Hematopoietic multipotent progenitor cell treated with erythropoietin and hydrocortisone succinate and interleukin-3 and kit ligand, for 4 days (in vitro differentiated cells): ENCODE results near the gene LLPH.

ENCODE experiments used
- DNase-seq: peaks from one replicate; pipeline ENCODE4 v3.0.0-alpha.2; 2015

Gene LLPH

GRCh38 chr12:66141299-66141698, 10.7 kb upstream of the LLPH start:
- DNase-seq = no peak

DNA sequence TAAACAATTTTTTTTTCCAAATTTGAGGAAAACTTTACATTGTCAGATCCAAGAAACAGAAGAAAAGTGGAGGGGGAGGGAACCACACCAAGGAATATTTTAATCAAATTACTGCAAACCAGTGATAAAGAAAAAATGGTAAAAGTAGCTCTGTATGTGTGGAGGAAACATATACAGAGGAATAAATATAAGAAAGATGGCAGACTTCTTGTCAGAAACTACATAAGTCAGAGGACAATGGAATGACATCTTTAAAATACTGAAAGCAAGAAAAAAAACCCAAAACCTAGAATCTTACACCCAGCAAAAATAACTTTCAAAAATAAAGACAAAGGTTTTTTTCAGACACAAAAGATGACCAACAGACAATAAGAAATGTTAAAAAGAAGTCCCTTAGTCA, 10.2 kb upstream of the LLPH start:
- peak; percentile 56 for DNase-seq

DNA sequence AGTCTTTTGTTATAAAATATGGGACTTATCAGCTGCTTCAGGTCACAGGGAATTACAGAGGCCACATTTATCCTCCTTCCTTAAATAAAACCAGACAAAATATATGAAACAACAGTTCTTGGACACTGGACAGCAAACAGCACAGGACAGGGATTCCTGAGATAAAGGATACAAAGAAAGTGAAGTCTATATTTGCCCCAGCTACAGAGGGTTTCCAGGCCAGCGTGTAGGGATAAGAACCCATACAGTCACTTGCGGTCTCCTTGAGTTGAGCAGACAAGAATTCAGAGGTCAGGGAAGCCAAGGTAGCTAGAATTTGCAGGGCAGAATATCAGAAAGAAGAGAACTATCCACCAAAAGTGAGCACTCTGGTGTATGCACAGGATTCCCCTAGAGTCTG, 8.8 kb upstream of the LLPH start:
- DNase-seq = no peak

GRCh38 chr12:66137937-66138336, 7.4 kb upstream of the LLPH start:
- DNase-seq = no peak

DNA sequence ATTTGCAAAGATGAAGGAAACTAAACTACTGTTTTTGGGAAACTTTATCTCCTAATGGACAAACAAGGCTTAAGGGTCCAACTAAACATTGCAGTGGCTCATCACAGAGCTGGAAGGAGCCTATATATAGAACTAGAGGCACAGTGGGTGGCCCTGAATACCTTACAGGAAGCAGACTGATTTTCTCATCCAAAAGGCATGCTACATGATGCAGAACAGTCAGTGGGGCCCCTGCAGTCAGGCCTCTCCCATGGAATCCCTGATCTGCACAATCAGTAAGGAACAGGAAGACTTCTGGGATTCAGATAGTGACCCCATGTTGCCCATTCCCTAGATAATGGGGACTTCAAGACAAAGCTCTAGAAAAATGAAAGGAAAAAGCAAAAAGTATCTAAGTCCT, 1.9 kb upstream of the LLPH start:
- no peak for DNase-seq

- DNase-seq = peak; percentile 18
Observed at GRCh38 chr12:66131067-66131688, 628 bp upstream of the LLPH start.

- peak; percentile 26 for DNase-seq
Observed at GRCh38 chr12:66129934-66130266, 650 bp downstream of the LLPH start.

GRCh38 chr12:66127650-66128049, 2.9 kb downstream of the LLPH start:
- DNase-seq = peak; percentile 36

DNA sequence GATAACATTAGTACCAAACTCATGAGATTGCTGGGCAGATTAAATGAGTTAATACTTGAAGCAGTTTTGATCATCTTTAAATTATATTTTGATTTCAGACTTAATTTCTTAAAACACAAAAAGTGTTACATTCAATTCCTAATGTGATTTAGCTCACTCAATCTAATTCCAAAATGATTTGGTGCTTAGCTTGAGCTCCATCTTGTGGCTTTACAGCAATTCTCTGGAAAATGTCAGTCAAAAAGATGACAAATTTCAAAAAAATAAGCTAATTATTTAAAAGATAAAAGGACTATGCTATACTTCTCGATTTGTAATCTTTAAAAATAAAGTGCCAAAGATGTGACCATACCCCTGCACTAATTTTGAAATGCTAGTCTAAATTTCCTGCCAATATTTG, 10.1 kb downstream of the LLPH start:
- DNase-seq = no peak

GRCh38 chr12:66119870-66120241, 10.7 kb downstream of the LLPH start:
- peak; percentile 65 for DNase-seq

DNA sequence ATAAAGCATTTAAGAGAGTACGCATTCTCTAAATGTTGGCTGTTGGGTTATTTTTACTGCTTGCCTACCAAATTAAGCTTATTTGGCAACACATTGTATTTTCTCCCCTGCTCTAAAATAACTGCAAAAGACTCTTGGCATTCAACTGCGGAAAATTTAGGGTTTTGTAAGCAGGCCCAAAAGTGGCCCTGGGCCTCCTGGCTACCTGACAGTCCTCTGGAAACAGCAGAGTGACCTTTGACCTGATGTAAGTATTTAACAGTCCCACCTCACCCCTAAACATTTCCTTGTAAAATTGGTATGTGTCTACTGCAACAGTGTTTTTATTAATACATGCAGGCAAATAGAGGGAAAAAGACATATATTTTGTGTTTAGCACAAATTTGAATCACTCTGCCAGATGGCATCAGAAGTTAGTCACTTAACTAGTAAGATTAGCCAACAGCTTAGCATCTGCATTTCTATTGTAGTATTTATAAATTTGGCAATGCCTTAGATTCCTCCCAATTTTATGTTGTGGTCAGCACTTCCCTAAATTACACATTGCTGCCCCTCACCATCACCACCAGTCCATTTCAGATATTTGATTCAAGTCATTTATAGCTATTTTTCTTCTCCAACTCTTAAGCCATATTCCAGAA, 11.2 kb downstream of the LLPH start:
- DNase-seq = peak; percentile 63

DNA sequence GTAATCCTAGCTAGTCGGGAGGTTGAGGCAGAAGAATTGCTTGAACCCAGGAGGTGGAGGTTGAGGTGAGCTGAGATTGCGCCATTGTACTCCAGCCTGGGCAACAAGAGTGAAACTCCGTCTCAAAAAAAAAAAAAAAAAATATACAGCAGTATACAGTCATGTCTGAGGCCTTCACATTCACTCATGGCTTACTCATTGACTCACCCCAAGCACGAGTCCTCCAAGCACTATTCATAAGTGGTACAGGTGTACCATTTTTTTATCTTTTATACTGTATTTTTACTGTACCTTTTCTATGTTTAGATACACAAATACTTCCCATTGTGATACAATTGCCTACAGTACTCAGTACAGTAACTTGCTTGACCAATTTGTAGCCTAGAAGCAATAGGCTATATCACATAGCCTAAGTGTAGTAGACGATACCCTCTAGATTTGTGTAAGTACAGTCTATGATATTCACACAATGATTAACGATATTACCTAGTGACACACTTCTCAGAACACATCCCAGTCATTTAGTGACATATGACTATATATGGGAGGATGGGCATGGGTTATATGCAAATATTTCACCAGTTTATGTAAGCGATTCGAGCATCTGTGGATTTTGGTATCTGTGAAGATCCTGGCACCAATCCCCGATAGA, 12.2 kb downstream of the LLPH start:
- DNase-seq = no peak

DNA sequence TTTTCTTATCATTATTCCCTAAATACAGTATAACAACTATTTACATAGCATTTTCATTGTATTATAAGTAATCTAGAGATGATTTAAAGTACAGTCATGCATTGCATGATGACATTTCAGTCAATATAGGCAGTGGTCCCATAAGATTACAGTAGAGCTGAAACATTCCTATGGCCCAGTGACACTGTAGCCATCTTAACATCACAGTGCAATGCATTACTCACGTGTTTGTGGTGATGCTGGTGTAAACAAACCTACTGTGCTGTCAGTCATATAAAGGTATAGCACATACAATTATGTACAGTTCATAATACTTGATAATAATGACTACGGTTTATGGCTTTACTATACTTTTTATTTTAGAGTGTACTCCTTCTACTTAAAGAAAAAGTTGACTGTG, 13.3 kb downstream of the LLPH start:
- no peak for DNase-seq

DNA sequence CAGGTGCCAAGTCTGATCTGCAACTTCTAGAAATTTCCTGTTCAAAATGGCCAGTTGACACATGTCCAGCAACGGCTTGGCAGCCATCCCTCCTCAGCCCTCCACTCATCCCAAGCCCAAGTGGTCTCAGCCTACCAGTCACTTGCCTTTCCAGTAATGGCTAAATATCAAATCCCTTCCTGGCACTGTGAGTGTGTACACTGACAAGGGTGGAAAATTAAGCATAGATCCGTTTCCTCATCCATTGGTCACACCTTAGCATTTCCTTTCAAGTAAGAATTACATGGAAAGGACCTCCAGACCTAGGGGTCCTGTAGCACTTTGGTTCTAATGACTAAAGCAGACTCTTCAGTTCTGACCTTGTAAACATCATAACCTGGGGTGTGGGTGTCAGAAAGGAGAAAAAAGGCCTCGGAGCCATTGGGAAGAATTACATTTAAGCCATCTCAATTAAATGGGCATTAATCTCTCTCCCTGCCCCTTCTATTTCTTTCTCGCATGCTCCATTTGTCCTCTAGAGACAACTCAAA, 15.4 kb downstream of the LLPH start:
- DNase-seq = no peak

DNA sequence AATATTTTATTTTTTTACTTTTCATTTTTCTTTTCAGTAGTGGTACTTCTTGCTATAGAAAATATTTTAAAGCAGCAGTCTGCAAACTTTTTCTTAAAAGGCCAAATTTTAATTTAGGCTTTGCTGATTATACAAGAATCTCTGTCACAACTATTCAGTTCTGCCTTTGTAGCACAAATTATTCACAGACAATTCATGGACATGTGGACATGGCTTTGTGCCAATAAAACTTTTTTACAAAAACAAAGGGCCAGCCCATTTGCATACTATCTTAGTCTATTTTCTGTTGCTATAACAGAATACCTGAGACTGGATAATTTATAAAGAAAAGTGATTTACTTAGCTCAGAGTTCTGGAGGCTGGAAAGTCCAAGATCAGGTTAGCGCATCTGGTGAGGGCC, 17.1 kb downstream of the LLPH start:
- no peak for DNase-seq

- DNase-seq = peak; percentile 5
Observed at GRCh38 chr12:66111605-66112004, 18.9 kb downstream of the LLPH start.

DNA sequence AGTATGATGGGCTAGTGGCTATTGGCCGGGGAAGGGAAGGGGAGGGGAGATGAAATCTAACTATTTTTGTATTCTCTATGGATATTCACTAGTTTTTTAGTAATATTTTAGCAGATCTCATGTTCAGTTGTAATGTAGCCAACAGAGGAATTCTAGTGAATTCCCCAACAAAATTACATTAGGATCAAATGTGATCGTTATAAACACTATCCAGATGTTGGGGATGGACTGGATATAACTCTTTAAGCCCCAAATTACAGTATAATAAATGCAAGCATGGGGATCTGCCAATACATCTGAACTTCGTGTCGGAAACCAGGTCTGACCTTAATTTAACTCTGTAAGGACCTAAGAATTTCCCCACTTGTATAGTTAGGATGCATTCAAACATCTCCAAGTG, 21.5 kb downstream of the LLPH start:
- no peak for DNase-seq

GRCh38 chr12:66108386-66108785, 22.2 kb downstream of the LLPH start:
- DNase-seq = no peak

DNA sequence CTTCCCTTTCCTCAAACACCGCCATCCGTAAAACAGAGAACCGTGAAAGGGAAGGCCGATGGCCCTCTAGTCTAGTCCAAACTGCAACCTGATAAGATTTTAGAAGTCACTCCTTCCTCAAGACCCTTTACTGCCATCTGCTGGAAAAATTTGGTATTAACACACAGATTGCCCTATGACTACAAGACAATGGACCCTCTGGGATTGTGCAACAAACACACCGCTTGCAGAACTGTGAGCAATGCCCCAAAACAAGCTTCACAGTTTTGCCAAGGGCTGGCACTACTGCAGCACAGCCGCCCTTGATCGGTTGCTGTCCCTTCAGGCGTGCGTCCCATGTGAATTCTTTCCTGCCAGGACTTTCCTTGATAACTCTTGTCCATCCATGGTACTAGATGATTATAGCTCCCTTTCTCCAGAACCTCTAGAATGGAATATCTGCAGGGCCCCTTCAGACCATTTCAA, 23.1 kb downstream of the LLPH start:
- DNase-seq = peak; percentile 97

DNA sequence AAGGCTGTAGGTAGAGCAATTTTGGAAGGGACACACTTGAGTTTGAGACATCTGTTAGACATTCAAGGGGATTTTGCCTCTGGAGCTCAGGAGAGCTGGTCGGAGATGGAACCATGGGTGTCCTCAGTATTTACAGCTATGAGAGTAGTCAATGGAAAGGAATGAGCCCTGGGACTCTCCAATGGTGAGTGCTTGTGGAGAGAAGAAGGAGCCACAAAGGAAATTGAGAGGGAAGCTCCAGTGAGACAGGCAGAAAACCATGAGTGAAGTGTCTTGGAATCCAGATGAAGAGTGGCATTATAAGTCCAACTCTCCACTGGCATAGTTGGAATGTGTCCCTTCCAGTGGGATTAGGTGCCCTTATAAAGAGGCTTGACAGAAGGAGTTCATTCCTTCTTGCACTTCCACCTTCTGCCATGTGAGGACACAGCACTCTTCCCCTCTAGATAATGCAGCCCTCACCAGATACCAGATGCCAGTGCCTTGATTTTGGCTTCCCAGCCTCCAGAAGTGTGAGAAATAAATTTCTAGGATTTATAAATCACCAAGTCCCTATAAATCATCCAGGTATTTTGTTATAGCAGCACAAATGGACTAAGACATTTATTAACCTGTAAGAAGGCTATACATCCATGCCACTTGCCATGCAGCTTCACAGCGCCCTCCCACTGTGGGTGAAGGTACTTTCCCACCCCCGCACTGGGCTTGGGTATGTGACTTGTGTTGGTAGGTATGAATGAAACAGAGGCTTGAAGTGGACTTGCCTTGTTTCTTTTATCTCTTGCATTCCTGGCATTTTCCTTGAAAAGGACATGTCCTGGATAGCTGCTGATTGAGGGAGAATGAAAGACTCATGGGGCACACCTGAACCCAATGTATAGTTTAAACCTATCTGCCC, 27.3 kb downstream of the LLPH start:
- DNase-seq = peak; percentile 24

GRCh38 chr12:66092559-66093269, 37.8 kb downstream of the LLPH start:
- no peak for DNase-seq

DNA sequence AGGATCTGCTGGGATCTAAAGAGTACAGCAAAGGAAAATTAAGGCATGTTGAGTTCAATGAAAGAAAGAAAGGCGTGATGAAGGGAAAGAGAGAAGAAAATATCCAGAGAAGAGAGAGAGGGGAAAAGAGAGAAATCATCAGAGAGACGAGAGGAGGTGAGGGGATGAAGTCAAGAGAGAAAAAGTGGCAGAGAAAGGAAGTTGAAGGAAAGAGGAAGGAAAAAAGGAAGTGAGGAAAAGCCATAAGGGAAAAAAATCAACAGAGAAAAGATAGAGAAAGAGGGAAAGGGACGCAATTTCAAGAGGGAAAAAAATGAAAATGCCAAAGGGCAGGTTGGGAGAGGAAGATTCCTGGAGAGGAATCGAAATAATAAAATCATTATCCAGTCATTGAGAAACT, 40.4 kb downstream of the LLPH start:
- no peak for DNase-seq
